H1 (cell line): ENCODE results near the gene OPN3. TPM values are rescaled to one million over a fixed set of nuclear protein-coding genes. Genes with fewer than 3 reads are reported as not detected.
"Not testable (repeated sequence)": the region's sequence is repeated elsewhere in the genome, so short reads cannot be mapped to it uniquely, and the experiment has no call there.

Experiments used
- CTCF ChIA-PET: fragments of 300-600 bp; sonication (Branson Sonifier 250); formaldehyde crosslinking; loops from one replicate; lab custom pipeline; 2021; ENCODE audit not compliant: partially characterized antibody; lab: Charles Lee
- POLR2A ChIA-PET: fragments of 300-600 bp; sonication (Branson Sonifier 250); formaldehyde crosslinking; loops from one replicate; lab custom pipeline; 2021; ENCODE audit warnings: inconsistent platforms; ENCODE audit not compliant: partially characterized antibody; lab: Charles Lee
- DNase-seq, 2 experiments: peaks; one replicate each; pipeline versions ENCODE4 v3.0.0 to v3.0.0-alpha.2; 2010 to 2022; ENCODE audit warnings: low spot score in 2 of 2, low read depth in 1 of 2, mixed read lengths in 1 of 2
- FAIRE-seq: peaks from 2 replicates; lab custom pipeline; 2011; peaks lifted over from hg19 to GRCh38; lab: Jason Lieb, UNC
- H2AFZ ChIP-seq: 2 replicates; pipeline ENCODE4 v1.8.1; 2012; ENCODE audit warnings: low read length, inconsistent platforms
- H2AK5ac ChIP-seq: 2 replicates; pipeline ENCODE4 v1.6.1; 2013; ENCODE audit warnings: low read depth, low read length
- H2BK120ac ChIP-seq: replicated peaks from 2 replicates; pipeline ENCODE3; 2013; ENCODE audit warnings: low read depth, low read length, inconsistent platforms
- H2BK12ac ChIP-seq: 2 replicates; pipeline ENCODE4 v1.6.1; 2013; ENCODE audit warnings: low read depth, low read length
- H2BK15ac ChIP-seq: 2 replicates; pipeline ENCODE4 v1.6.1; 2013; ENCODE audit warnings: low read length
- H2BK20ac ChIP-seq: 2 replicates; pipeline ENCODE4 v1.6.1; 2013; ENCODE audit warnings: low read length
- H2BK5ac ChIP-seq: 2 replicates; pipeline ENCODE4 v1.6.1; 2013; ENCODE audit warnings: low read depth, low read length
- H3K14ac ChIP-seq: 2 replicates; pipeline ENCODE4 v1.6.1; 2013; ENCODE audit warnings: inconsistent platforms; ENCODE audit not compliant: insufficient read length
- H3K18ac ChIP-seq: 2 replicates; pipeline ENCODE4 v1.6.1; 2013; ENCODE audit warnings: low read length; ENCODE audit errors: extremely low read depth
- H3K23ac ChIP-seq: 2 replicates; pipeline ENCODE4 v1.6.1; 2013; ENCODE audit warnings: inconsistent platforms; ENCODE audit not compliant: insufficient read length
- H3K23me2 ChIP-seq: 2 replicates; pipeline ENCODE4 v1.6.1; 2013; ENCODE audit warnings: low read depth, low read length
- H3K27ac ChIP-seq: 2 replicates; pipeline ENCODE4 v1.6.1; 2011; ENCODE audit warnings: low read depth, low read length, inconsistent platforms
- H3K27me3 ChIP-seq, 4 experiments: replicated peaks in 1 of 4; 1 replicate in 1 of 4; 2 replicates in 3 of 4; pipeline versions ENCODE4 v1.6.1 to v1.8.1; 2011 to 2013; ENCODE audit warnings: low read length in 3 of 4, mild to moderate bottlenecking in 3 of 4, inconsistent platforms in 2 of 4, mixed read lengths in 2 of 4, moderate library complexity in 1 of 4; ENCODE audit not compliant: control insufficient read depth in 3 of 4, insufficient read depth in 3 of 4; ENCODE audit errors: extremely low read depth in 1 of 4
- H3K36me3 ChIP-seq, 4 experiments: 2 replicates each; pipeline versions ENCODE4 v1.6.1 to v1.8.1; 2011 to 2013; ENCODE audit warnings: mild to moderate bottlenecking in 4 of 4, low read length in 3 of 4, moderate library complexity in 2 of 4, control low read depth in 1 of 4, inconsistent platforms in 1 of 4; ENCODE audit not compliant: insufficient read depth in 4 of 4, control insufficient read depth in 2 of 4
- H3K4ac ChIP-seq: replicated peaks from 2 replicates; pipeline ENCODE3; 2013; ENCODE audit warnings: low read length, low read depth, mixed read lengths, inconsistent platforms; ENCODE audit not compliant: insufficient read length
- H3K4me1 ChIP-seq, 4 experiments: replicated peaks in 1 of 4; 1 replicate in 1 of 4; 2 replicates in 3 of 4; pipeline versions ENCODE4 v1.6.1 to v1.8.1; 2011 to 2013; ENCODE audit warnings: low read length in 3 of 4, inconsistent platforms in 2 of 4, mixed read lengths in 1 of 4; ENCODE audit not compliant: insufficient read depth in 4 of 4, control insufficient read depth in 3 of 4
- H3K4me2 ChIP-seq, 2 experiments: 2 replicates each; pipeline versions ENCODE4 v1.6.1 to v1.8.1; 2011 to 2013; ENCODE audit warnings: low read depth in 2 of 2, low read length in 2 of 2, control low read depth in 1 of 2, inconsistent platforms in 1 of 2, mild to moderate bottlenecking in 1 of 2; ENCODE audit not compliant: insufficient read depth in 1 of 2
- H3K4me3 ChIP-seq, 4 experiments: fragments of 200-600, 300-600 bp in 1 of 4; sonication (generic), shearing (Covaris generic), sonication (Bioruptor Twin) in 1 of 4; 2 replicates each; pipeline versions ENCODE4 v1.5.1 to v1.8.1; 2011 to 2016; ENCODE audit warnings: low read length in 4 of 4, low read depth in 3 of 4, control low read depth in 2 of 4, inconsistent platforms in 2 of 4, mild to moderate bottlenecking in 2 of 4, mixed read lengths in 1 of 4, moderate library complexity in 1 of 4; ENCODE audit not compliant: insufficient read depth in 2 of 4; ENCODE audit errors: extremely low read depth in 1 of 4
- H3K56ac ChIP-seq: replicated peaks from 2 replicates; pipeline ENCODE3; 2013; ENCODE audit warnings: low read depth, mild to moderate bottlenecking, mixed read lengths, low read length, inconsistent platforms; ENCODE audit not compliant: insufficient read length
- H3K79me1 ChIP-seq: 2 replicates; pipeline ENCODE4 v1.6.1; 2013; ENCODE audit warnings: low read depth, low read length, control low read depth
- H3K79me2 ChIP-seq, 2 experiments: 2 replicates each; pipeline versions ENCODE4 v1.6.1 to v1.8.1; 2012 to 2013; ENCODE audit warnings: low read length in 2 of 2, mild to moderate bottlenecking in 2 of 2, inconsistent platforms in 1 of 2; ENCODE audit not compliant: insufficient read depth in 2 of 2, control insufficient read depth in 1 of 2
- H3K9ac ChIP-seq, 4 experiments: replicated peaks in 1 of 4; 1 replicate in 1 of 4; 2 replicates in 3 of 4; pipeline versions ENCODE4 v1.6.1 to v1.8.1; 2011 to 2013; ENCODE audit warnings: low read depth in 3 of 4, low read length in 3 of 4, control low read depth in 2 of 4, mild to moderate bottlenecking in 2 of 4, moderate library complexity in 2 of 4, inconsistent platforms in 1 of 4; ENCODE audit errors: extremely low read depth in 1 of 4
- H3K9me3 ChIP-seq, 2 experiments: 2 replicates each; pipeline versions ENCODE4 v1.6.1 to v1.8.1; 2012 to 2013; ENCODE audit warnings: mild to moderate bottlenecking in 2 of 2, moderate library complexity in 2 of 2, control low read depth in 1 of 2, inconsistent platforms in 1 of 2, low read depth in 1 of 2, low read length in 1 of 2, mixed read lengths in 1 of 2; ENCODE audit not compliant: insufficient read depth in 2 of 2
- H4K20me1 ChIP-seq, 2 experiments: replicated peaks in 1 of 2; 2 replicates each; pipeline versions ENCODE3 to v1.8.1; 2011 to 2013; ENCODE audit warnings: inconsistent platforms in 2 of 2, low read length in 2 of 2, mild to moderate bottlenecking in 1 of 2; ENCODE audit not compliant: insufficient read depth in 2 of 2, control insufficient read depth in 1 of 2
- H4K5ac ChIP-seq: 2 replicates; pipeline ENCODE4 v1.6.1; 2013; ENCODE audit warnings: low read length, low read depth, mixed read lengths, inconsistent platforms; ENCODE audit not compliant: insufficient read length
- H4K8ac ChIP-seq: 2 replicates; pipeline ENCODE4 v1.8.0; 2013; ENCODE audit warnings: mild to moderate bottlenecking, moderate library complexity, low read length, inconsistent platforms; ENCODE audit not compliant: insufficient read depth; ENCODE audit errors: extremely low read depth
- H4K91ac ChIP-seq: replicated peaks from 2 replicates; pipeline ENCODE3; 2013; ENCODE audit warnings: low read length, mixed read lengths, inconsistent platforms; ENCODE audit not compliant: insufficient read length
- whole genome bisulfite sequencing, 2 experiments: shearing (Covaris generic) in 1 of 2; methylation state at CpG; one replicate each; pipeline versions ENCODE4 v1.1.6 to v1.1.7; 2013 to 2015; ENCODE audit warnings: low lambda C conversion rate in 2 of 2, mixed read lengths in 2 of 2, inconsistent platforms in 1 of 2, low coverage in 1 of 2, missing lambda C conversion rate in 1 of 2; ENCODE audit not compliant: insufficient replicate concordance in 2 of 2, insufficient coverage in 1 of 2, insufficient read length in 1 of 2; ENCODE audit errors: extremely low coverage in 1 of 2, missing lambda C conversion rate in 1 of 2; 5-methylcytosine and 5-hydroxymethylcytosine counted together
- polyA plus RNA-seq, 7 experiments: library from polyadenylated mRNA; depleted of rRNA in 3 of 7; stranded (reverse) in 5 of 7; unstranded in 2 of 7; fragments of >200 nt in 5 of 7; fragments of 200-250 nt in 2 of 7; gene quantifications; 1 replicate in 5 of 7; 2 replicates in 1 of 7; 4 replicates in 1 of 7; pipeline versions ENCODE4 v1.2.1 to v1.2.3, GENCODE V29; 2011 to 2013; ENCODE audit warnings: missing spikeins in 2 of 7, mixed read lengths in 2 of 7
- total RNA-seq: library from RNA; stranded (reverse); fragmentation: NEBNext Ultra II Directional; extraction: Animal tissue kit (Norgen Biotek cat#: 25700); gene quantifications from 2 replicates; pipeline ENCODE4 v1.2.1, GENCODE V29; 2021

OPN3 gene
- total and polyA plus RNA-seq, 2 of the 8 experiments (the other 6 are each of a cell fraction or from before 2014, with no cell fraction given): 8.8 to 19.4 TPM

- H4K20me1 ChIP-seq, H4K8ac ChIP-seq, H3K14ac ChIP-seq, H2BK15ac ChIP-seq, H3K79me2 ChIP-seq, H3K4ac ChIP-seq, H3K4me2 ChIP-seq, H3K23ac ChIP-seq, H4K91ac ChIP-seq, POLR2A ChIA-PET, H3K4me3 ChIP-seq, H3K79me1 ChIP-seq, H4K5ac ChIP-seq, H2BK5ac ChIP-seq, H2AK5ac ChIP-seq, H3K9me3 ChIP-seq, H2BK12ac ChIP-seq, H3K56ac ChIP-seq, H3K27me3 ChIP-seq, H3K18ac ChIP-seq, DNase-seq, H2BK20ac ChIP-seq, H3K36me3 ChIP-seq, H2AFZ ChIP-seq, H3K27ac ChIP-seq, H2BK120ac ChIP-seq, FAIRE-seq, H3K9ac ChIP-seq, H3K23me2 ChIP-seq, H3K4me1 ChIP-seq, CTCF ChIA-PET: not testable (repeated sequence)
- WGBS, 2 experiments: 79% methylated on average over 4 of the region's 4 CpGs; no CpG with 5 or more reads in 1 of the 2 experiments
Measured at GRCh38 chr1:241681861-241682448, 41.8 kb upstream of the OPN3 start.
